GM13976 (cell line): Measurements from ENCODE around the gene CLEC19A.

Experiments used
- DNase-seq: peaks from one replicate; pipeline ENCODE4 v3.0.0; 2012; ENCODE audit warnings: low spot score
- in situ Hi-C: fragments of 300-500 bp; cut with MboI; formaldehyde crosslinking; loops from one replicate; pipeline ENCODE4 v1.12.0; 2022; ENCODE audit warnings: low sequenced_read_pairs, mixed read lengths, inconsistent platforms; ENCODE audit not compliant: unreplicated experiment
- TF ChIP-seq, protein P1 (sequence below): IDR thresholded peaks from 2 replicates; pipeline ENCODE4 v1.5.1; 2012; ENCODE audit warnings: borderline replicate concordance, mild to moderate bottlenecking; ENCODE audit not compliant: insufficient read depth; ENCODE audit errors: extremely low read depth, missing control alignments, control extremely low read depth

Gene CLEC19A

DNA sequence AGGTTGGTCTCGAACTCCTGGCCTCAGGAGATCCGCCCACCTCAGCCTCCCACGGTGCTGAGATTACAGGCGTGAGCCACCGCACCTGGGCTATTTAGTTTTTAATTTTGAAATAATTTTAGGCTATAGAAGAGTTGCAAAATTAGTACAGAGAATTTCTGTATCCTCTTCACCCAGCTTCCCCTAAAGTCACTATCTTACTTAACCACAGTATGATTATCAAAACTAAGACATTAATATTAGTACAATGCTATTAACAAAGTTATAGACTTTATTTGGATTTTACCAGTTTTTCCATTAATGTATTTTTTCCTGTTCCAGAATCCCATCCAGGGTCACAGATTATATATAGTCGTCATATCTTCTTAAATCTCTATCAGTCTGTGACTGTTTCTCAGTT is 62.6 kb downstream of the CLEC19A start:
- in situ Hi-C loops, result no loop called here

DNA sequence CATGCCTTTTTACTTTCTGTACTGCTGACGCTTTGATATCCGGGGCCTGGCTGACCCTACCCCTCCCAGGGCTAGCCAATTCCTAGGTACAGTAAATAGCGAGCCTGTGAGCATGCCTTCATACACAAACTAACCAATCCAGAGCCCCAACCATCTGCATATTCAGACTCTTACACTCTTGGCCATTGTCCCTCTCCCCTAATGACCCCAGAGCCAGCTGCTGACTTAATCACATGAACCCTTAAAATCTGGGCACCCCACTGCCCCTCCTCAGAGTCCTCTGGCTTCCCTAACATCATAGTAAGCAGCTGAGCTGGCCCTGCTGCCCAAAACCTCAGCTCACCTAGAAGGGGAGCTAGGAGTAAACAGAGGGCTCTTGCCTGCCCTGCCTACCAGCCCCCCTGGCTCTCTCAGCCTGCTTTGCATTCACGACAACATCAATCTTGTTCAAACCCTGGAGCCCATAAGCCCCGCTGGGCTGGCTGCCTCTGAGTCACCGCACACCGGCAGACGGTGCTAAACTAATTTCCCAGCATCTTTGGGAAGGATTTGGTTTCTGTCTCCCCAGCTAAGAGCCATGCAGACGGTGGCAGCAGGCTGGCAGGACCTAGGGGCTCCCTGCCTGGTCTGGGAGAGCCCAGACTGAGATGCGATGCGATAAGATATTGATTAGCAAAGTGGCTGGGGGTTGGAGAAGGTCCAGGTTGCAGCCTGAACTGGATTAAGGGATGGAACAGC is 63.2 kb downstream of the CLEC19A start:
- TF ChIP-seq, protein P1, sequence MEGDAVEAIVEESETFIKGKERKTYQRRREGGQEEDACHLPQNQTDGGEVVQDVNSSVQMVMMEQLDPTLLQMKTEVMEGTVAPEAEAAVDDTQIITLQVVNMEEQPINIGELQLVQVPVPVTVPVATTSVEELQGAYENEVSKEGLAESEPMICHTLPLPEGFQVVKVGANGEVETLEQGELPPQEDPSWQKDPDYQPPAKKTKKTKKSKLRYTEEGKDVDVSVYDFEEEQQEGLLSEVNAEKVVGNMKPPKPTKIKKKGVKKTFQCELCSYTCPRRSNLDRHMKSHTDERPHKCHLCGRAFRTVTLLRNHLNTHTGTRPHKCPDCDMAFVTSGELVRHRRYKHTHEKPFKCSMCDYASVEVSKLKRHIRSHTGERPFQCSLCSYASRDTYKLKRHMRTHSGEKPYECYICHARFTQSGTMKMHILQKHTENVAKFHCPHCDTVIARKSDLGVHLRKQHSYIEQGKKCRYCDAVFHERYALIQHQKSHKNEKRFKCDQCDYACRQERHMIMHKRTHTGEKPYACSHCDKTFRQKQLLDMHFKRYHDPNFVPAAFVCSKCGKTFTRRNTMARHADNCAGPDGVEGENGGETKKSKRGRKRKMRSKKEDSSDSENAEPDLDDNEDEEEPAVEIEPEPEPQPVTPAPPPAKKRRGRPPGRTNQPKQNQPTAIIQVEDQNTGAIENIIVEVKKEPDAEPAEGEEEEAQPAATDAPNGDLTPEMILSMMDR, result no peak
- no peak for DNase-seq
- in situ Hi-C loops, result no loop called here

More for the DNA sequence above, 62.6 kb downstream of the CLEC19A start:
- DNase-seq, result no peak
- TF ChIP-seq, protein P1, result no peak

DNA sequence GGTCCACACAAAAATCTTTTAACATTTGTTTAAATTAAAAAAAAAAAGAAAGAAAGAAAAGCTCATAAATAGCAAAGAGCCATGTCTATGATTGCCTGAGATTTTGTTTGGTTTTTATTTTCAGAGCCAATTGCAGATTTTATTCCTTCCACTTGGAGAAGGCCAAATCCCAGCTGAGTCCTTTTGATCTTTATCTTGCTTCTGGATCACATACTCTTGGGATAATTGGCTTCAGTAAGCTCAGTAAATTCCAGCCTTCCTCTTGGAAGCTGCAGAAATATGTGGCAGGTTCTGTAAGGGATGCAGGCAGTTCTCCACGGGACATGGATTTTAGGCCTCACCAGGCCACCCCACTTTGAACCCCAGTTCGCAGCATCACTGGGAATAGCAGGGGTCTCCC is 68.8 kb downstream of the CLEC19A start:
- no peak for DNase-seq
- TF ChIP-seq, protein P1, result no peak
- in situ Hi-C loops, result no loop called here

DNA sequence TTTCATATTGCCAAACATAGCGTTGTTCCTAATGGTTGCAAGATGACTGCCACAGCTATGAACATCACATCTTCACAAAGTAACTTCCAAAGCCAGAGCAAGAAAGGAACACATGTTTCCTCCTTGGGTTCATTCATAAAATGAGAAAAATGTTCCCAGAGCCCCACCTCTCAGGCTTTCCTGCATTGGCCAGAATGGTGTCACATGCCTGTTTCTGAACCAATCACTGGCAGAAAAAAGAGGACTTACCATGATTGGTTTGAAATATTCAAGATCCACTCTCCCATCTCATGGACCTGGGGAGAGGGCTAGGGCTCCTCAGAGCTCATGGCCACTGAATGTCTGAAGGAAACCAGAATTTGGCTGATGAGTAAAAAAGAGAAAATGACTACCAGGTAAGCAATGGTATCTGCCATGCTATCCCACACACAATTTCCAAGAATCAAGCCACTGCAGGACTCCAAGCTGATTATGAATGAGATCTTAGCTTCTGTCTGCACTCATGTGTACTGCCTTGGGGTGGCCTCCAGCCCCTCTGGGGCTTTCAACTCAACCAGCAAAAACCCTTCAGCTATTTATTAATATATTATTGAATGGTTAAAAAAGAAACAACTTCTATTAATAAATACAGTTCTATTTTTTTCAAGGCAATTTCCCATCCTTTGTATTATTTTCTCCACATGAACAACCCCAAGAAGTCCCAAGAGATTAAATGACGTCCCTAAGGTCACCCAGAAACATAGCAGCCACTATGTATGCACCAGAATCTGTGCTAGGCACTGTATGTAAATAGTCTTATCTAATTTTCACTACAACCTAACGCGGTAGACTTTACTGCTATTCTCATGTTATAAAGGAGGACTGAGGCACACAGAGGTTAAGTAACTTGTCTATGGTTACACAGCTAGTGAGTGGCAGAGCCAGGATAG is 70.8 kb downstream of the CLEC19A start:
- no peak for DNase-seq
- in situ Hi-C loops, result no loop called here
- TF ChIP-seq, protein P1, result no peak

DNA sequence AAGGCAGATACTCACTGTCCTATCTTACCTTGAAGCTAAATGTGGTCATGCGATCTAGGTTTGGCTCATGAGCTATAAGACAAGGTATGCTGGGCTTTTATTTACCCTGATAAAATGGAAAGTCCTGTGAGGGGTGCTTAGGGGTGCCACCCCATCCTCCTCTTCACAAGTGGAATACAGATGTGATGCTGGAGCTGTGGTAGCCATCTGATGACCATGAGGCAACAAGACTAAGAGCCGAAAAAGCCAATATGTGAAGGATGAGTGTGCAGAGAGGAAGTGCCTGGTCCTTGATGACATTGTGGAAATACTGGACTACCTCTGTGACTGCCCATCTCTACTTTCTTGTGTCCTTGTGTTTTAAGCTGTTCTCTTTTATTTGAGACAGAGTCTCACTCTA is 74.0 kb downstream of the CLEC19A start:
- DNase-seq, result no peak
- in situ Hi-C loops, result no loop called here
- TF ChIP-seq, protein P1, result no peak
